Measurements from ENCODE around the gene FOXA1.

Gene FOXA1

DNA sequence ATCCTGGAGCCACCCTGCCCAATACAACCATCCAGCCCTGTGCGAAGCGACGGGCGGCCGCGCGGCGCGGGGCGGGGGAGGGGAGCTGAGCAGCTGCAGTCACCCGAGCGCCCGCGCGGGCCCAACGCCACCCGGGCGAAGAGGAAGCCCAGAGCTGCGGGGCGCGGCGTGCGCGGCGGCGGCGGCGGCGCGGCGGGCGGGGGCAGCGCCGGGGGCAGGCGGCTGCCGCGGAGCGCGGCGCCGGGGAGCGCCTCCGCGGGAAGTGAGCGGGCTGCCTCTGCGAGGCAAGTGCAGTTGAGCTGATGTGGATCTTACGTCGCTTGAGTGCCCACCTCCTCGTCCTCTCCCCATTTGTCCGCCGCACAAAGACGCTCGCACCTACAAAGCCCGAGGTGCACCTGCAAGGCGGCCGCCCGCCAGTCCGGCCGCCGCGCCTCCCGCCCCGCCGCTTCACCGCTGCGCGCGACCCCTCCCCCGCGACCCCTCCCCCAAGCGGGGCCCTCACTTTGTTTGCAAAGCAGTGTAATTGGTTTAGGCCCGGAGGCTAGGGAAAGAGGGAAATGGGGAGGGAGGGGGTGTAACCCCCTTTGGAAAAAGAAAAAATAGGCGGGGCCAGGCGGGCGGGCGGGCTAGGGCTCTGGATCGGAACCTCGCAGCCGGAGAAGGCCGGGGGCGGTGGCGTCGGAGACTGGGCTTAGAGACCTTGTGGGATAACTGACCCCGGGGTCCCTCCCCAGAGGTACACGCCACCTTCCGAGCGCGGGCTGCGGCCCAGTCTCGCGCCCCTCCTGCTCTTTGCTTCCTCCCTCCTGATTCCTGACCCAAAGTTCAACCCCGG lies at the start of gene FOXA1, which contains the start of gene TTC6:
Gene FOXA1 (minus strand): TSS at position 279 of the 838 bp plus-strand sequence. CDS start 277 bp downstream, at position 2.
Gene TTC6 (plus strand): TSS at position 659 of the 838 bp plus-strand sequence. CDS start 26,436 bp downstream, outside the sequence.
- DNase-seq: no peak

DNA sequence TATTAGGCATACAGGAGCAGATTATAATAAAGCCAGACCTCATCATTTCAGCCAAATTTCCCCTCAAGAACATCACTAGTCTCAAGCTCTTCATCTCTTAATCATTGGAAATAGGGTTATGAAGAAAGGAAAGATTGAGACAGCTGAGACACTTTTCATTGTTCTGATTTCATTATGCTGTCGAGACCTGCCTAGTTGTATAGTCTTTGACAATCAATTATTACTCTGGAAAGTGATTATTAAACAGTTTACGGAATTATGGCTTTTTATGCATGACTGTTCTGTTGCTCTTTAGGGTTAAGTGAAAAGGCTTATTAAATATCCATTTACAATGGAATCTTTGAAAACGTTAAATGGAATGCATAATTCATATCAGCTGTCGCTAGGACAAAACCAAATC lies 48.7 kb upstream of the FOXA1 start:
- no peak for DNase-seq

DNA sequence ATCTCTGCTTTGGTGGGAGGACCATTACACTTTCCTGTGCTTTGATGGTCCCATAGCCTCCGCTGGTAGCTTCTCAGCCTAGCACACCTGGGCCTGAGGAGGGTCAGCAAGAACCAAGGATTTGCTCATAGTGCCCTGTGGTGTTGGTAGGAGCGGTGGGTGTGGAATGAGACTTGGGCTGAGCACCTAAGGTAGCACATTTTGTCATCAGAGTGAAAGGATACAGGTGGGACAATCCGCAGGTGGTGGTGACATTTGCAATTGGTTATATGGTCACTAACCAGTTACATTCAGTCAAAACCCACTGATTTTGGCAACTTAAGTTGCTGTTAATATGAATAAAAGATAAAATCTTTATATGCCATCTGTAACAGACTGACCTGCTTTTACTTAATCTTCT lies 47.1 kb upstream of the FOXA1 start:
- DNase-seq: no peak

DNA sequence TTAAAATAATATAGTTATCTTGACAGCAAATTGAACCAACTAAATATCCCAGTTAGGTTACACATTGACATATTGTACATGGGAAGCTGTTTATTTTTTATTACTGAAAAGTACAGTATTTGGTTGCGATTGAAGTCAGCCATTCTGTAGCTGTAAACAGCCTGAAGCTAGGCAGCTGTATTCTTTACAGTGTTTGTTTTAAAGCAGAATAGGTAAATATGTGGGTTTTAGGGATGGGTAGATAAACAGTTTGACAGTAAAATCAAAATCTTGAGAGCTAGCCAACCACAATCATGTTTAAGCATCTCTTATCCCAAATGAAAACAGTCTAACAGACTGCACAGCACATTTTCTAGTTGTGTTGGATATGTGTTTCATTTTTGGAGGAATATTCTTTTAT lies 46.1 kb upstream of the FOXA1 start:
- no peak for DNase-seq

DNA sequence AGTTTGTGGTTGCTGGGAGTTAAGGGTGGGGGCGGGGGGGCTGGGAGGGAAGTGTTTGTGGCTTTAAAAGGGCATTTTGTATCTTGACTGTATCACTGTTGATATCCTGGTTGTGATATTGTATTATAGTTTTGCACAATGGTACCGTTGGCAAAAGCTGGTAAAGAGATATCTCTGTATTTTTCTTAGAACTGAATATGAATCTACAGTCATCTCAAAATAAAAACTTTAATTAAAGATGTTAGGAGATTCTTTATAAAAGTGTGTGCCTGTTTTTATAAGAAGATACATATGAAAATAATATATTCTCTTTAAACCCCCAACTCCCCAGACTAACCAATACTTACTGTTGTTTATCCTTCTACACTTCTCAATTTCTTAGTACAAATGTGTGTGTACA lies 43.5 kb upstream of the FOXA1 start:
- DNase-seq: no peak

DNA sequence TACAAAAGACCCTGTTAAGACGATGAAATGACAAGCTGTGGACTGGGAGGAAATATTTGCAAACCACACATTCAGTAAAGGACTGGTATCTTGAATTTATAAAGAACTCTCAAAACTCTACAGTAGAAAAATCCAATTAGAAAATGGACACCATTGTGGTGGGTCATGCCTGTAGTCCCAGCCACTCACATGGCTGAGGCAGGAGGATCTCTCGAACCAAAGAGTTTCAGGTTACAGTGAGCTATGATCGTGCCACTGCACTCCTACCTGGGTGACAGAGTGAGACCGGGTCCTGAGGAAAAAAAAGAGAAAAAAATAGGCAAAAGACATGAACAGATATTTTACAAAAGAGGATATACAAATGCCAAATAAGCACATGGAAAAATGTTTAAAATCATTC lies 42.3 kb upstream of the FOXA1 start:
- no peak for DNase-seq

DNA sequence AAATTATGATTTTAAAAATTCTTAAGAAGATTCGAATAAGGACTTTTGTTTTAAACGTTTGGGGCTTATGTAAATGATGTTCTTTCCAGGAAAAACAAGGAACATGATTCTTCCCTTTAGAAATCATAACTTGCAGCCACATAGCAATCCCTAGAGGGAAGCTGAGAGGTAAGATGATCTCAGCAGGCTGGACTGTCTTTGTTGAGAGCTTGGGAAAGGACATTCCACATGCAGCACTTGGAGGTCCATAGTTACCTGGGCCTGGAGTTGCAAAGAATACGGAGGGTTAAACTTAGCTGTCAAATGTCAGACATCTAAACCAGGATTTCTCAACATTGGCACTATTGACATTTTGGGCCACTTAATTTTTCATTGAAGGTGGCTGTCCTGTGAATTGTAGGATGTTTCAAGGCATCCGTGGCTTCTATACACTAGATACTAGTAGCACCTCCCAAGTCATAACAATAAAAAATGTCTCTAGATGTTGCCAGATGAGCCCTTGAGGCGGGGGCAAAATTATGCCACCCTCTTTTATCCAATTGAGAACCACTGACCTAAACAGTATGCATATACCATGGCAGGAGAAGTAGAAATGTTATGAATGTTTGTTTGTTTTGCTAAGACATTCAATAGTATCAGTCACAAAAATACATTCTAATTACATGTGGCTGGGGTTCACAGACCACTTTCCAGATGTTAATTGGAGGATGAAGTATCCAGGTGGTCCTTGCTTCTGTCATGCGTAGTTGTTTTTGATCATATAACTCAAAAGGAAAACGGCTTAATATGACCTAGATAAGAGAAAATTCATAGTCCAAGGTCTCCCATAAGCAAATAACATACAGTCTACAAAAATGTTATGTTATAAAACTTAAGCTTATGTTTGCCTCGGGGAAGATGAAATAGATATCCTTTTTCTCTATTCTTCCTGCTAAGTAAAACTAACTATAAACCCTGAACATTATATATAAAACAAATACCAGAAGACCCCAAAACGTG lies 30.8 kb upstream of the FOXA1 start:
- no peak for DNase-seq

DNA sequence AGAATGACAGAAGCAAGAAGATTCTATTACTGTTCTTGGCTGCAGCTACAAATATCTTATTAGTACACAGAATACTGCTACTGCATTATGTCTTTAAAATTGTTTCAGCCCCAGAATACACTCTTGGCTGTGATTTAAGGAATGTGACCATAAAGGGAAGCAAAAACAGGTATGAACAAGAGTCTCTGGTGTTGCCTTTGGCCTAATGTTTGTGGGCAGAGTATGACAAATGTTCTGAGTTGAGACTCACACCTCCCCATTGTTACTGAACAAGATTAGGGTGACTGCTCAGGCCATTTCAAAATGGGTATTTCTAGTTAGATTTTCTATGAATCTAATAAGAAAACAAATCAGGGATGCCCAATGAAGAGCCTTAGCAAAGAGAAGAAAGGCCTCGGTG lies 28.9 kb upstream of the FOXA1 start:
- no peak for DNase-seq

DNA sequence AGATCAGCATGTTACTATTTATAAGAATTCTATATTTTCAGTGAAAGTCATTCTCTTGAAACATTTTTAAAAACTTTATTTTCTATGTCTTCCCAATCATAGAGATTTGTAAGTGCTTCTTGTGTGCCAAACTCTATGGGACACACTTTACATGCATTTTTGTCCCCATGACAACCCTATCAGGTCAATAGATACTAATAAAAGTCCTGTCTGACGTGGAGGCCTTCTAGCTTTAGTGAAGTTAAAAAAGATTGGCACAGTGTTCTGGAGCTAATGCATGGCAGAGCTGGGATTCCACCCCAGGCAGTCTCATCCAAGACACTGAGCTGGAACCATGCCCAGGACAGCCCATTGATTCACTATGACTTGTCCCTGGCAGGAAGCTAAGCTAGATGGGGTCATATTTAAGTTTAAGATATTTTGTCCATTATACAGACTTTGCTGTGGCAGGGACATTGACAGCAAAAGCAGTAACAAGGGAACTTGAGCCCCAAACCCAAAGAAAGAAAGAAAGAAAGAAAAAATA lies 28.4 kb upstream of the FOXA1 start:
- no peak for DNase-seq

DNA sequence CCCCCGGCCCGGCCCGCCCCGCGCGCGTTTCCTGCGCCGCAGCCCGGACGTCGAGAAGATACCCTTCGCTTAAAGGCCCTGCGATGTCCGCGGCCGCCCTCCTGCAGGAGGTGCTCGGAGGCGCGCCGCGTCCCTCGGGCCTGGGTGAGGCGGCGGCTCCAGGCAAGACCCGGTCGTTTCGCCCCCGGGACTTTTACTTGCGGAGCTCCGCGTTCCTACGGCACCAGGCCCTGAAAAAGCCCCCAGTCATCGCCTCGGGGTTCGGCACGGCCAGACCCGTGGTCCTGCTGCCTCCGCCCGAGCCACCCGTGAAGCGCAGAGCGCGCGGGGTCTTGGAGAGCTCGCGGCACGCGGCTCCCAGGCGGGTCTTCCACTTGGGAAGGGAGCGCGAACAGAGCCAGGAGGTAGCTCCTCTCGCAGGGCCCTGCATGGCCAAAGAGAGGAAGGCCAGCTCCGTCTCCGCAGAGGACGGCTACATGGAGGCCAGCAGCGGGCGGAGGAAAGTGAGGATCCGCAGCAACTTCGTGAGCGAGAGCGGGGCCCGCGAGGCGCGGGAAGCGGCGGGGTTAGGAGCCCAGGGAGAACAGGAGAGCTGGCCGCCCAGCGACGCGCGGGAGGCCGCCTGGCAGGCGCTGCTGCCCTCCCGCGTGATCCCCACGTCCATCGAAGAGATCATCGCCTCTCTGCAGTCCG lies 27.3 kb upstream of the FOXA1 start:
- DNase-seq: no peak

DNA sequence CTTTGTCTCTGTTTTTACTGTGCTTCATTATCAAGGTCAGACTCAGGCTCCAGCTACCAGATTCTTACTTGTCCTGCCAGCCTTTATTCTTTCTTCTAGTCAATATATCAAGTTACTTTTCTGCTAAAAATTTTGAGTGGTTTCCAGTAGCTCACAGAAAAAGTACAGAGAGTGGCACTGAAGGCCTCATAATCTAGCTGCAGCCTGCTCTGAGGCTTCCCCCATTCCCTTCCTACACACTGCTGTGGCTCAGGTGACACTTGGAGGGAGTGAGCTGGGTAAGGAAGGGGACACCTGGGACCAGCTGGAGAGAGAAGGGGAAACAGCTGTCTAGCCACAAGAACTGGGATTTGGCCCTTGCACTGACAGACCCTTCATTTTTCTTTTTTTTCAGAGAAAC lies 25.8 kb upstream of the FOXA1 start:
- no peak for DNase-seq

DNA sequence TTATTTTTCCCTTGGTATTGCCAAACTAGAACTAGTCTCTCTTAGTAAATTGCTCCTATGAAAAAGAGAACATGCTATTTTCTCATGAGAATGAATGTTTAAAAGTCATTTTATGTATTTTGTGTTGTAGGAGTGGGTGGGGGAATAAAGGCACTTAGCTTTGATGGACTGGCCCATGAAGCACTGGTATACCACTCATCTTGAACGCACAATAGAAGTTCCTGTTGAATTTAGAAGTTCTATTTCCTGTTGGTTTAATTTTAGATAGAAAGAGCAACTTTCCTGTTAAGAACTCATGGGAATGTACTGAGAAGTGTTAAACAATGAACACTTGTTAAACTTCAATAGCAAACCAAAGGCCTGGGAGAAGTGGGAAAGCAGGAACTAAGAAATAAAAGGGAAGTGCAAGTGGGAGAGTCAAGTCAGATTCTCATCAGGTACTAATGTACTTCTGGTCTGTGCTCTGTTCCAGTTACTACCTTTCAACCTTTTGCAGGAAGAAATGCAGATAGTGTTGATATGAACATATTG lies 23.5 kb upstream of the FOXA1 start:
- DNase-seq: no peak

DNA sequence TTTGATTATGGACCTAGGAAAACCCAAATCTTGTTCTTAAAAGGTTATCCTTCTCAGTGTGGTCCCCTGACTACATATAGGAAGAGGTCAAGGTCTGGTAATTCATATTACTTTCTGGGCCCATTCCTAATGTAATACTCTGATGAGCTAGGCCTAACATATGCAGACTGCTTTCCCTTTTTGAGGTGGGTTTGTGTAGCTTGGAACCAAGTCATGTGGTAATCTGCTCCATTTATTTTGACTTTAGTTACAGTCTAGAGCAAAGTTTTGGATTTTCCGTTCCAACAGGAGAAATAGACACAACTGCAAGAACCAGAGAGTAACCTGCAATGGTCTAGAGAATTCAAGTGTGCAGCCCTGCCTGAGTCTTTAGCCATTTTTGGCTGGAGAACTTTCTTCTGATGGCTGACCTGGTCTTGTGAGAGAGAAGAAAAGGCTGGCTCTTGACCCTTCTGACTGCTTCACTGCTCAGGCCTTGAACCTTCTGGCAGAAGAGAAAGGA lies 22.9 kb upstream of the FOXA1 start:
- no peak for DNase-seq

DNA sequence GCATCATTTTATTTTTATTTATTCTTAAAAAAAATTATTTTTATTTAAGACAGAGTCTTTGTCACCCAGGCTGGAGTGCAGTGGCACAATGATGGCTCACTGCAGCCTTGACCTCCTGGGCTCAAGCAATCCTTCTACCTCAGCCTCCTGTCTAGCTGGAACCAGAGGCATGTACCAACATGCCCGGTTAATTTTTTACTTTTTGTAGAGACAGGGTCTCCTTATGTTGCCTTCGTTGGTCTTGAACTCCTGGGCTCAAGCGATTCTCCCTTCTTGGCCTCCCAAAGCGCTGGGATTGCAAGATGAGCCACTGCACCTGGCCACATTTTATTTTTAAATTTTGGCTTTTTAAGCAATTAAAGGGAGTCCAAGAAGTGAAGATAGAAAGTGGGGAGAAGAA lies 21.8 kb upstream of the FOXA1 start:
- DNase-seq: no peak

DNA sequence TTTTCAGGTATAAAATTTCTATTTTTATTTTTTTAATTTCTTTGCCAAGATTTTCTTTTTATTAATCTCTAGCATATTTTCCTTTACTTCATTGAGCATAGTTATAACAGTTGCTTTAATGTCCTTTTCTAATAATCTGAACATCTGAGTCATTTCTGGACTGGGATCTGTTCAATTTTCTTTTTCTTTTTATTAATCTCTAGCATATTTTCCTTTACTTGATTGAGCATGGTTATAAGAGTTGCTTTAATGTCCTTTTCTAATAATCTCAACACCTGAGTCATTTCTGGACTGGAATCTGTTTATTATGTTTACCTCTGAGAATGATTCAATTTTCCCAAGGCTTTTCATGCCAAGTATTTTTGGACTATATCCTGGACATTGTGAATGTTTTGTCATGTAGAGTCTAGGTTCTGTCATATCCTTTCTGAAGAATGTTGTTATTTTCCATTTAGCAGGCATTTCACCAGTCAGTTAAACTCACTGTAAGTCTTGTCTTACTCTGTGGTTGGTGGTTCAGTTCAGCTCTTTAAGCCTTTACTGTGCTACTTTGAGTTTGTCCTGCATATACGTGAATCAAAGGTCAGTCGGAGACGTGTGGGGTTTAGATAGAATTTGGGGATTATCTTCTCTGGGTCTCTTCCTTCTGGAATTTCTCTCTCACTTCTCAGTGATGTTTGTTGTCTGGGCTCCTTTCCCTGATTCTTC lies 20.7 kb upstream of the FOXA1 start:
- DNase-seq: no peak

DNA sequence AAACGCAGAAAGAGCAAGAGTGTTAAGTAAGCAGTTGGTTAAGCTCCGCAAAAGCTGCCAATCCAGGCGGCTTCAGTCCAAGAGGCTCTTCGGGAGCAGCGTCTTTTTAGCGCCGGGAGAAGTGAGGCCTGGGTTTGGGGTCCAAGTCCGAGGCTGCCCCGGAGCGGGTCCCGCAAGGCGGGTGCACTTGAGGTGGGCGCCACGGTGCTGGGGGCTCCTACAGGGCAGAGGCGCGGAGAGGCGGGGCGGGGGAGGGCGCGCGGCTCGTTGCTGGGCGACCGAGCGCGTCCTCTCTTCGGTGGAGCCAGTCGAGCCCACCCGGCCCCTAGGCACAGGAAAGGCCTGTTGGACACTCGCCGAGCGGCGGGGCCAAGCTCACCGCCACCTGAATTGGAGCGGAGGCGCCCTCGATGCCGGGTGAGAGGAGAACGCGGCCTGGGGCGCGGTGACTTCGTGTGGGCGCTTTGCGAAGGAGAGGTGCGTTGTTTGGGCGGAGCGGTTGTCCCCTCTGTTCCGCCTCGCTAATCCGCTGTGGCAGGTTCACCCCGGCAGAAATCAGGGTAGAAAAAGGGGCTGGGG lies 16.0 kb upstream of the FOXA1 start:
- no peak for DNase-seq

DNA sequence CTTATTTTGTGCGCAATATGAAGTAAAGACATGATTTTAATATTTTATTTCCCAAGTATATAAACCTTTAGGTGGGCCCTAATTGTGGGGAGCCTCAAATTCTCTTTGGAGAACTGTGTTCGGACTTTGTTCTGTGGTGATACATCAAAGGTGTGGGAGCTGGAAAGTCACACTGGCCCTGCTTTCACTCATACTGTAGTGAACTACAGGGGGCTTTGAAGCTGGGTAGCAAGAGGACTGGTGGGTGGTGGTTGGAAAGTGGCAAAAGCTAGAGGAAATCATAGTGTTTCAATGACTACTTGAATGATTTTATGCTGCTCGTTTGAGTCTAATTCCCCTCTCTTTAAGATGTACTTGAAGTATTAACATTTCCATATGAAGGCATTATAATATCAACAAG lies 13.6 kb upstream of the FOXA1 start:
- no peak for DNase-seq

DNA sequence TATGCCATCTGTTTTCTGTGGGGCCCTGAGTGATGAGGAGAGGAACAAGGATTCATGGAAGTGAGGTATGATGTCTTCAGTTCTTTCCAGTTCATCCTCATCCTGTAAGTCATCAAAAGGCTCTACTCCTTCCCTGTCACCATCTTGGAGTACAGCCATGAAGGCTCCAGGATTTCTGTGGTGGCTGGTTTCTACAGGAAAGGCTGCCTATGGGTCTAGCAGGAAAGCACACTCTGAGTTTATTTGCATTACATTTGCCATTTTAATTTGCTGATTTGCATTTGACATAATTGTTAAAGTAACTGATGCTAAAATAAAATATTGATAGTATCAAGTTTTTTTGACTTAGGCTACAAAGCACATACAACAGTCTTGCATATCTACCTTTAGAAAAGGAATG lies 11.6 kb upstream of the FOXA1 start:
- DNase-seq: no peak

DNA sequence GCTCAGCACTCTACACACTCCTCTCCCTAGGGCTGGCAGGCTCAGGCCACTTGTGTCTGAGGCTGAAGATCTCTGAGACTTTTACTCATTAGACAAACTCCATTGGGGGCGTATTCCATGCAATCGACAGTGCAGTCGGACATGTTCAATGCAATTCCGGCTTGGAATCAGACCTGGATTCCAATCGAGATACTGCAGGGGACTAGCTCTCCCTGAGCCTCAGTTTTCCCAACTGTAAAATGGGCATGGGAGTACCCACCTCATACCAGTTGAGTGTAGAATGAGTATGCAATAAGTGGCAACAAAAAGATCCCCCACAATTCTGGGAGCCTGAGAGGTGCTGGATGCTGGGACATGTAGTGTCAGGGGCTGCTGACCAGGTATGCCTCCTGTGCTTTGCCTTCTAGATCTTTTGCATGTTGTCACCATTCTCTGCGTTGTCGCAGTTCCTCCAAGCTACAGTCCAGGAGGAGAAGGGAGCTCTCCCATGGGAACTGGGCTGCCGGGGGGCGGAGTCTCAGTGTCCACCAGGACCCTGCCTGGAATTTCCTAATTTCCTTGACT lies 8.7 kb upstream of the FOXA1 start:
- DNase-seq: no peak

DNA sequence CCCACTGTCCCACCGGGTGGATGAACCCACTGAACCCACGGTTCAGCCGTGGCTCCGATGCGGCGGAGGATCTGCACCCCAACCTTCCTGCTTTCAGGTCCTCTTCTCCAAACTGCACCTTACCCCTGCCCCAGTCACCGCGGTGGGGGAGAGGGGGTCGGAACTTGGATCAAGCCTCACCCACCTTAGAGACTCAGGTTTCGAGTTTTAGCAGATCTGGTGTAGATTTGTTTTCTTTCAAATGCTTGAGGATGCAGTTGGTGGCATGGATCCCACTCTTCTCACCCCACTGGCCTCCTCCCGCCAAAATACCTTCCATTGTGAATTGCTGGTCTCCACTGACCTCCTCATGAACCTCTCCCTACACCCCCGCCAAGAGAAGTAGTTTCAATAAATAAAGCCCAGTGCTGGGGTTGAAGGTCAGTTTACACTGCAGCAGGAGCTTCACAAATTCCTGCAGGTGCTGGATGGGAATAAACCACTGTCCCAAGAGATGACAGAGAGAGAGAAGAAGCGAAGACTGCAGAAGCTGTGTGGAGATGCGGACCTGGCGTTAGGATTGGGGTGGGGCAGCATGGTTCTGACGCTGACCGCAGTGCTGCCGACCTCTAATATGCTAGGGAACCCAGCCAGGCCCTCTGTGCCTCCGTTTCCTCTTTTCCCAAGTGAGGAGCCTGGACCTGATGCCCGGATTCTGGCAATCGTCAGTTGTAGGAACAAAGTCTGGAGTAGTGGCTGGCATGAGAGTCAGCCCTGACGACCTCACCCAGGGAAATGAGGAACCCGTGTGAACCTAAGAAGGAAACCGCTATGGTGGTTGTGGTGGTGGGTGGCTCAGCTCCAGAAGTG lies 7.8 kb upstream of the FOXA1 start:
- DNase-seq: no peak
